ENCODE results near the gene AOC3. TPM values are rescaled to one million over a fixed set of nuclear protein-coding genes. Genes with fewer than 3 reads are reported as not detected.

The AOC3 gene
- total RNA-seq, 2 donors from 2014 or later, result 20.7 to 57.7 TPM

GRCh38 chr17:42819939-42820535 lies 31.0 kb upstream of the AOC3 start:
- H3K36me3 ChIP-seq, result peaks cover 19 to 25% of the 10 kb centered on the region in 2 donors
- no peaks in the 10 kb centered on the region for H3K4me1 ChIP-seq (replicated peaks)
- no peak for DNase-seq (ENCODE audit: low spot score)
- intact Hi-C loops (cut with DNase I), result loop anchor here (5.0 kb wide), 1 partner anchor 98 kb away; no protein-coding TSS in a partner anchor
- no peaks in the 10 kb centered on the region for H3K9me3 ChIP-seq
- 45% methylated on average over 2 of the region's 2 CpGs for WGBS
- H3K4me3 ChIP-seq, result no peak overlapping the region
- H3K27me3 ChIP-seq (replicated peaks; ENCODE audit: insufficient read depth), result no peaks in the 10 kb centered on the region
- peak; percentile 10 to 53 (median 24) for TF ChIP-seq CTCF (IDR thresholded peaks at IDR 0.05)
- TF ChIP-seq POLR2A (IDR thresholded peaks at IDR 0.05), result no peak
- no peak overlapping the region for H3K27ac ChIP-seq

GRCh38 chr17:42821176-42821575 lies 29.8 kb upstream of the AOC3 start:
- no peaks in the 10 kb centered on the region for H3K27me3 ChIP-seq (replicated peaks; ENCODE audit: insufficient read depth)
- H3K9me3 ChIP-seq, result no peaks in the 10 kb centered on the region
- intact Hi-C loops (cut with DNase I), result loop anchor here (5.0 kb wide), 1 partner anchor 99 kb away; no protein-coding TSS in a partner anchor
- H3K4me1 ChIP-seq (replicated peaks), result no peaks in the 10 kb centered on the region
- H3K4me3 ChIP-seq, result no peak overlapping the region
- H3K27ac ChIP-seq, result no peak overlapping the region
- WGBS, result 92% methylated on average over 7 of the region's 7 CpGs
- H3K36me3 ChIP-seq, result peaks cover 11 to 25% of the 10 kb centered on the region in 2 donors
- DNase-seq (ENCODE audit: low spot score), result no peak
- no peak for TF ChIP-seq POLR2A (IDR thresholded peaks at IDR 0.05)
- TF ChIP-seq CTCF (IDR thresholded peaks at IDR 0.05), result no peak
- TF ChIP-seq POLR2AphosphoS5 (IDR thresholded peaks at IDR 0.05), result no peak

- DNase-seq (ENCODE audit: low spot score), result no peak
- Histone ChIP-seq H3K4me3 (no peak overlapping the region), H3K9me3 (no peaks in the 10 kb centered on the region), H3K27ac (no peak overlapping the region), H3K36me3 (no peaks in the 10 kb centered on the region), H3K4me1 (replicated peaks) (no peaks in the 10 kb centered on the region), H3K27me3 (replicated peaks; ENCODE audit: insufficient read depth) (no peaks in the 10 kb centered on the region)
- TF ChIP-seq POLR2AphosphoS5 (IDR thresholded peaks at IDR 0.05) (no peak), POLR2A (IDR thresholded peaks at IDR 0.05) (no peak), CTCF (IDR thresholded peaks at IDR 0.05) (no peak)
- WGBS, result 94% methylated on average over 1 of the region's 1 CpG
- intact Hi-C loops (cut with DNase I), result no loop called here
These were observed 23.5 kb upstream of the AOC3 start for GRCh38 chr17:42827472-42827871.

GRCh38 chr17:42830971-42831370 lies 20.0 kb upstream of the AOC3 start:
- H3K36me3 ChIP-seq, result no peaks in the 10 kb centered on the region
- DNase-seq (ENCODE audit: low spot score), result no peak
- no peaks in the 10 kb centered on the region for H3K9me3 ChIP-seq
- TF ChIP-seq POLR2A (IDR thresholded peaks at IDR 0.05) (no peak), CTCF (IDR thresholded peaks at IDR 0.05) (no peak), POLR2AphosphoS5 (IDR thresholded peaks at IDR 0.05) (no peak)
- H3K4me1 ChIP-seq (replicated peaks), result no peaks in the 10 kb centered on the region
- no peak overlapping the region for H3K27ac ChIP-seq
- intact Hi-C loops (cut with DNase I), result loop anchor here (10.0 kb wide), 1 partner anchor 504 kb away; no protein-coding TSS in a partner anchor
- H3K4me3 ChIP-seq, result no peak overlapping the region
- H3K27me3 ChIP-seq (replicated peaks; ENCODE audit: insufficient read depth), result no peaks in the 10 kb centered on the region
